CD14-positive monocyte (primary cell): ENCODE results near the gene RERE. TPM values are rescaled to one million over a fixed set of nuclear protein-coding genes. Genes with fewer than 3 reads are reported as not detected.

Experiments used
- DNase-seq, 3 donors: peaks; one replicate each; pipeline ENCODE4 v3.0.0-alpha.2; 2011 to 2022
- H2AFZ ChIP-seq: 2 replicates; pipeline ENCODE4 v1.6.0; 2012; ENCODE audit warnings: mild to moderate bottlenecking, low read depth, low read length, inconsistent platforms; ENCODE audit not compliant: insufficient read depth, poor library complexity, severe bottlenecking
- H3K27ac ChIP-seq, 2 donors: 1 replicate in 1 of 2; 2 replicates in 1 of 2; pipeline ENCODE4 v1.5.1; 2012 to 2013; ENCODE audit warnings: low read length in 2 of 2, control low read depth in 1 of 2, inconsistent platforms in 1 of 2, low read depth in 1 of 2, mild to moderate bottlenecking in 1 of 2
- H3K27me3 ChIP-seq, 2 donors: one replicate each; pipeline versions ENCODE4 v1.6.0 to v1.6.1; 2011 to 2013; ENCODE audit warnings: low read length in 2 of 2; ENCODE audit not compliant: control insufficient read depth in 2 of 2, insufficient read depth in 2 of 2
- H3K36me3 ChIP-seq, 2 donors: replicated peaks in 1 of 2; 1 replicate in 1 of 2; 2 replicates in 1 of 2; pipeline versions ENCODE4 v1.5.1 to v1.6.1; 2012 to 2013; ENCODE audit warnings: low read length in 2 of 2, control low read depth in 1 of 2, inconsistent platforms in 1 of 2, mild to moderate bottlenecking in 1 of 2; ENCODE audit not compliant: insufficient read depth in 2 of 2, control insufficient read depth in 1 of 2
- H3K4me1 ChIP-seq, 2 donors: 1 replicate in 1 of 2; 2 replicates in 1 of 2; pipeline versions ENCODE4 v1.5.1 to v1.6.1; 2012 to 2013; ENCODE audit warnings: low read length in 2 of 2, control low read depth in 1 of 2, inconsistent platforms in 1 of 2, mild to moderate bottlenecking in 1 of 2, moderate library complexity in 1 of 2; ENCODE audit not compliant: insufficient read depth in 2 of 2, control insufficient read depth in 1 of 2
- H3K4me2 ChIP-seq: replicated peaks from 2 replicates; pipeline ENCODE3; 2012; ENCODE audit warnings: low read length, moderate library complexity, mild to moderate bottlenecking; ENCODE audit not compliant: poor library complexity, severe bottlenecking; ENCODE audit errors: extremely low read depth
- H3K4me3 ChIP-seq, 3 experiments: fragments of 200-600 bp in 1 of 3; sonication (generic) in 1 of 3; replicated peaks in 1 of 3; 1 replicate in 2 of 3; 2 replicates in 1 of 3; pipeline ENCODE4 v1.5.1; 2011 to 2013; ENCODE audit warnings: low read length in 3 of 3, mild to moderate bottlenecking in 3 of 3, control low read depth in 2 of 3, low read depth in 2 of 3, inconsistent platforms in 1 of 3, moderate library complexity in 1 of 3
- H3K79me2 ChIP-seq: 2 replicates; pipeline ENCODE4 v1.6.0; 2012; ENCODE audit warnings: mild to moderate bottlenecking, control low read depth, inconsistent platforms, low read length, moderate library complexity; ENCODE audit not compliant: insufficient read depth
- H3K9ac ChIP-seq: 2 replicates; pipeline ENCODE4 v1.6.0; 2017; ENCODE audit warnings: low read length, mild to moderate bottlenecking; ENCODE audit not compliant: insufficient read depth, poor library complexity, severe bottlenecking
- H3K9me3 ChIP-seq, 2 donors: replicated peaks in 1 of 2; 1 replicate in 1 of 2; 2 replicates in 1 of 2; pipeline versions ENCODE4 v1.5.1 to v1.6.1; 2012 to 2013; ENCODE audit warnings: low read length in 2 of 2, control low read depth in 1 of 2; ENCODE audit not compliant: control insufficient read depth in 1 of 2, insufficient read depth in 1 of 2
- H4K20me1 ChIP-seq: 2 replicates; pipeline ENCODE4 v1.6.0; 2012; ENCODE audit warnings: mild to moderate bottlenecking, low read length, control low read depth, moderate library complexity; ENCODE audit not compliant: insufficient read depth
- H3K27ac Mint-ChIP-seq, 7 donors: one replicate each; pipeline ENCODE4 v1.8.0; 2020; ENCODE audit warnings: mild to moderate bottlenecking in 7 of 7, mixed read lengths in 7 of 7, moderate library complexity in 6 of 7, inconsistent platforms in 2 of 7
- H3K27me3 Mint-ChIP-seq, 3 donors: one replicate each; pipeline ENCODE4 v1.8.0; 2021 to 2022; ENCODE audit warnings: low read depth in 3 of 3, mild to moderate bottlenecking in 3 of 3, mixed read lengths in 3 of 3, moderate library complexity in 3 of 3, inconsistent platforms in 1 of 3
- H3K36me3 Mint-ChIP-seq, 2 donors: one replicate each; pipeline ENCODE4 v1.8.0; 2020; ENCODE audit warnings: mixed read lengths in 2 of 2, inconsistent platforms in 1 of 2, mild to moderate bottlenecking in 1 of 2
- H3K4me1 Mint-ChIP-seq: one replicate; pipeline ENCODE4 v1.8.0; 2020; ENCODE audit warnings: mild to moderate bottlenecking, mixed read lengths
- H3K4me3 Mint-ChIP-seq, 2 donors: one replicate each; pipeline ENCODE4 v1.8.0; 2020; ENCODE audit warnings: mild to moderate bottlenecking in 2 of 2, mixed read lengths in 2 of 2, moderate library complexity in 1 of 2
- H3K9me3 Mint-ChIP-seq, 7 donors: one replicate each; pipeline ENCODE4 v1.8.0; 2020 to 2022; ENCODE audit warnings: mixed read lengths in 7 of 7, mild to moderate bottlenecking in 6 of 7, moderate library complexity in 6 of 7, inconsistent platforms in 2 of 7
- CTCF ChIP-seq: fragments of 200-600 bp; IDR thresholded peaks from one replicate; pipeline ENCODE4 v1.8.0; 2022; ENCODE audit warnings: antibody characterized with exemption, mild to moderate bottlenecking
- WGBS: methylation state at CpG from one replicate; pipeline ENCODE4 v1.1.5; 2013; ENCODE audit warnings: missing lambda C conversion rate; ENCODE audit not compliant: insufficient coverage; 5-methylcytosine and 5-hydroxymethylcytosine counted together
- intact Hi-C, 2 donors: fragments of 100-400 bp; cut with micrococcal nuclease; formaldehyde crosslinking; loops; one replicate each; pipeline versions ENCODE4 v1.15.0 to v1.15.1; 2023
- polyA plus RNA-seq, 3 donors: library from polyadenylated mRNA; depleted of rRNA in 1 of 3; unstranded in 2 of 3; stranded (reverse) in 1 of 3; fragments of 300-500 nt in 2 of 3; fragments of >200 nt in 1 of 3; fragmentation: Illumina TruSeq in 2 of 3; gene quantifications; 1 replicate in 2 of 3; 2 replicates in 1 of 3; pipeline ENCODE4 v1.2.3, GENCODE V29; 2012 to 2021

RERE gene
- polyA plus RNA-seq, 3 donors = 1.2 to 19.4 (median 3.8) TPM

GRCh38 chr1:8603220-8603616 lies 214.2 kb downstream of the RERE start:
- intact Hi-C loops = no loop called here
- peaks cover 31% of the 10 kb centered on the region for H3K4me1 Mint-ChIP-seq

GRCh38 chr1:8602471-8603219 lies 214.8 kb downstream of the RERE start:
- H3K4me3 ChIP-seq = no peak overlapping the region
- Mint-ChIP-seq H3K27ac (peak overlapping the region in 2 of 7 donors; percentile 77 to 78), H3K4me3 (no peak overlapping the region), H3K27me3 (peaks cover 0 to 3% (median 2%) of the 10 kb centered on the region in 3 donors), H3K36me3 (peaks cover 0 to 3% of the 10 kb centered on the region in 2 donors), H3K9me3 (peaks cover 0 to 9% (median 3%) of the 10 kb centered on the region in 7 donors), H3K4me1 (peaks cover 31% of the 10 kb centered on the region)
- no peak for TF ChIP-seq CTCF
- no peaks in the 10 kb centered on the region for H3K27me3 ChIP-seq
- no peak overlapping the region for H3K4me2 ChIP-seq
- H3K79me2 ChIP-seq = no peaks in the 10 kb centered on the region
- no peak overlapping the region for H2AFZ ChIP-seq
- no CpG with 5 or more reads among the region's 5 CpGs for WGBS
- H3K4me1 ChIP-seq = peaks cover 16 to 29% of the 10 kb centered on the region in 2 donors
- H3K9me3 ChIP-seq = no peaks in the 10 kb centered on the region
- intact Hi-C loops = no loop called here
- no peak overlapping the region for H3K9ac ChIP-seq
- no peak overlapping the region for H3K27ac ChIP-seq
- H4K20me1 ChIP-seq = no peaks in the 10 kb centered on the region
- no peaks in the 10 kb centered on the region for H3K36me3 ChIP-seq
- DNase-seq = no peak

More at GRCh38 chr1:8603220-8603616, 214.2 kb downstream of the RERE start:
- no peak overlapping the region for H3K4me2 ChIP-seq
- no peak overlapping the region for H2AFZ ChIP-seq
- no peaks in the 10 kb centered on the region for H4K20me1 ChIP-seq
- no peak overlapping the region for H3K4me3 ChIP-seq
- no peak for TF ChIP-seq CTCF
- Mint-ChIP-seq H3K27me3 (peaks cover 0 to 3% (median 2%) of the 10 kb centered on the region in 3 donors), H3K4me3 (no peak overlapping the region), H3K36me3 (peaks cover 0 to 3% of the 10 kb centered on the region in 2 donors), H3K27ac (peak overlapping the region in 1 of 7 donors; percentile 51), H3K9me3 (peaks cover 0 to 9% (median 3%) of the 10 kb centered on the region in 7 donors)
- WGBS = no CpG with 5 or more reads among the region's 4 CpGs
- no peaks in the 10 kb centered on the region for H3K9me3 ChIP-seq
- H3K9ac ChIP-seq = no peak overlapping the region
- H3K36me3 ChIP-seq = no peaks in the 10 kb centered on the region
- H3K27ac ChIP-seq = no peak overlapping the region
- peak; percentile 11 to 16 (median 13) for DNase-seq
- H3K4me1 ChIP-seq = peaks cover 16 to 29% of the 10 kb centered on the region in 2 donors
- H3K27me3 ChIP-seq = no peaks in the 10 kb centered on the region
- no peaks in the 10 kb centered on the region for H3K79me2 ChIP-seq
